Coronary artery (tissue), 2 donors: ENCODE data around the gene KCNIP3.

Experiments
- DNase-seq: peaks from one replicate; pipeline ENCODE4 v3.0.0-alpha.2; 2017; ENCODE audit warnings: low spot score
- H3K27ac ChIP-seq, 2 donors: fragments of 200-600 bp; sonication (generic); one replicate each; pipeline ENCODE4 v1.5.1; 2016 to 2019
- H3K4me3 ChIP-seq: fragments of 200-600 bp; sonication (generic); 2 replicates; pipeline ENCODE4 v1.5.1; 2016; ENCODE audit warnings: mild to moderate bottlenecking, moderate library complexity
- TF ChIP-seq, protein P1 (sequence below): fragments of 200-600 bp; sonication (generic); IDR thresholded peaks from one replicate; pipeline ENCODE4 v1.5.1; 2019; ENCODE audit warnings: antibody characterized with exemption

KCNIP3 gene

DNA sequence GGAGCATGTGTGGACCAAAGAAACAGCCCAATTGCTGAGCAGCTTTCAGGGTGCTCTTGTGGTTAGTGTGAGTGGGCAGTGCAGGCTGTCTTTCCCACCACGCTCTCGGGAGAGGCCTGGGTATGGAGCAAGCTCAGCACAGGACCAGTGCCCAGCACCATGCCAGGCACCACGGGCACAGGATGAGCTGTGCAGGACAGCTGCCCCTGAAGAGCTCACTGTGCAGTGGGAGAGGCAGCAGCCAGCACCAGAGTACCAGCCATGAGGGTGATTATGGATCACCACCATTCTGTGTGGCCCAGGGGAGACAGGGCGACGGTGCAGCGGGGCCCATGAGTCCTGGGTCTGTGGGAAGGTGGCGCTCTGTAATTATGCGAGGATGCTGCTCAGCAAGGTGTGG, 75.7 kb downstream of the KCNIP3 start:
- no peak overlapping the region for H3K27ac ChIP-seq
- peak; percentile 53 for DNase-seq
- H3K4me3 ChIP-seq: no peak overlapping the region
- TF ChIP-seq, protein P1, sequence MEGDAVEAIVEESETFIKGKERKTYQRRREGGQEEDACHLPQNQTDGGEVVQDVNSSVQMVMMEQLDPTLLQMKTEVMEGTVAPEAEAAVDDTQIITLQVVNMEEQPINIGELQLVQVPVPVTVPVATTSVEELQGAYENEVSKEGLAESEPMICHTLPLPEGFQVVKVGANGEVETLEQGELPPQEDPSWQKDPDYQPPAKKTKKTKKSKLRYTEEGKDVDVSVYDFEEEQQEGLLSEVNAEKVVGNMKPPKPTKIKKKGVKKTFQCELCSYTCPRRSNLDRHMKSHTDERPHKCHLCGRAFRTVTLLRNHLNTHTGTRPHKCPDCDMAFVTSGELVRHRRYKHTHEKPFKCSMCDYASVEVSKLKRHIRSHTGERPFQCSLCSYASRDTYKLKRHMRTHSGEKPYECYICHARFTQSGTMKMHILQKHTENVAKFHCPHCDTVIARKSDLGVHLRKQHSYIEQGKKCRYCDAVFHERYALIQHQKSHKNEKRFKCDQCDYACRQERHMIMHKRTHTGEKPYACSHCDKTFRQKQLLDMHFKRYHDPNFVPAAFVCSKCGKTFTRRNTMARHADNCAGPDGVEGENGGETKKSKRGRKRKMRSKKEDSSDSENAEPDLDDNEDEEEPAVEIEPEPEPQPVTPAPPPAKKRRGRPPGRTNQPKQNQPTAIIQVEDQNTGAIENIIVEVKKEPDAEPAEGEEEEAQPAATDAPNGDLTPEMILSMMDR: no peak

DNA sequence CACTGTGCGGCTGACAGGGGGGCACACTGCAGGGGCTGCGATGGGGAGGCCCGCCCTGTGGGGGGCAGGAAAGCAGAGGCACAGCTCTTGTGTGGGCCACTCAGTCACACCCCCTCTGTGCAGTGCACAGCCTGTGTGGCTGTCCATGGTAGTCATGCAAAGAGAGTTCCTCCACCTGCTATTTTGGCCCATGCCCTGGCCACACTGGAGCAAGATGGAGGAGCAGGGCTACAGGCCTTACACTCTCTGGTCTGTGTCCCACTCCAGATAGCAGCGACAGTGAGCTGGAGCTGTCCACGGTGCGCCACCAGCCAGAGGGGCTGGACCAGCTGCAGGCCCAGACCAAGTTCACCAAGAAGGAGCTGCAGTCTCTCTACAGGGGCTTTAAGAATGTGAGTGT, 76.9 kb downstream of the KCNIP3 start:
- DNase-seq: peak; percentile 50
- H3K27ac ChIP-seq: no peak overlapping the region
- no peak overlapping the region for H3K4me3 ChIP-seq
- TF ChIP-seq, protein P1: no peak

DNA sequence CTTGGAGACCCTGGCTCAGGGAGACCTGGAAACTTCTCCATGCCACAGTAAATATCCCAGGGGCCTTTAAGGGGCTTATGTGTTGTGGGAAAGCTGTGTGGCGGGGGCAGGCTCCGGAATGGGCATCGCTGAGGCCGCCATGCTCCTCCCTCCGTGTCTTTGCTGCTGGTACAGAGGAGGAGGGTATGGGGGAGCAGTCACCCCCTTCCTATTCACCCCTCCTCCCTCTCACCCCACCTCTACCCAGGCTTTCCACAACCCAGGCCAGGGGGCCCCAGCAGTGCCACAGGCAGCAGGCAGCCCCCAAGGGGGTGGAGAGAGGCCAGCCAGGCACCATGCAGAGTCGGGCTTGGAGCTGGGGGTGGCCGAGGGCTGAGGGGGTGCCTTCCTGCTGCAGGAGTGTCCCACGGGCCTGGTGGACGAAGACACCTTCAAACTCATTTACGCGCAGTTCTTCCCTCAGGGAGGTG, 77.3 kb downstream of the KCNIP3 start:
- Histone ChIP-seq H3K4me3 (no peak overlapping the region), H3K27ac (no peak overlapping the region)
- DNase-seq: peak; percentile 46
- TF ChIP-seq, protein P1: no peak

DNA sequence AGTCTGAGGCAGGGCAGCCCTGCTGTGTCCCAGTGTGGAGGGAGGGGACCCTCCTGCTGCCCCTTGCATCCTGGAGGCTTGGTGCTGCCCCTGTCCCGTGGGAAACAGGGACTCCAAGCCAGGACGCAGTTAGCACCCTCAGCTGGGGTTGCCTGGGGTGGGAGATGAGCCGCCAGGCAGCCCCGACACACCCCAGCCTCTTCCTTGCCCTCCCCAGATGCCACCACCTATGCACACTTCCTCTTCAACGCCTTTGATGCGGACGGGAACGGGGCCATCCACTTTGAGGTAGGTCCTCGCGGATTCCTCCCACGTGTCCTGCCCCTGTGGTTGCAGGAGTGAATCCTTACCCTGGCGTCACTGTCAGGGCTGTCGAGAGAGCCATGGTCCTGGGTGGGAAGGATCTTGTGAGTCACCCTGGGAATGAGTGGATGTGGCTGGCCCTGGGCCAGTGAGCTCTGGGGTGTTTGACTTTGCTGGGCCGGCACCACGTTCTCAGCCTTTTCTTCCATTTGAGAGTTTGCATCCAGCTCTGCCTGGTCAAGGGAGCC, 77.8 kb downstream of the KCNIP3 start:
- H3K4me3 ChIP-seq: no peak overlapping the region
- DNase-seq: no peak
- H3K27ac ChIP-seq: no peak overlapping the region
- TF ChIP-seq, protein P1: no peak

DNA sequence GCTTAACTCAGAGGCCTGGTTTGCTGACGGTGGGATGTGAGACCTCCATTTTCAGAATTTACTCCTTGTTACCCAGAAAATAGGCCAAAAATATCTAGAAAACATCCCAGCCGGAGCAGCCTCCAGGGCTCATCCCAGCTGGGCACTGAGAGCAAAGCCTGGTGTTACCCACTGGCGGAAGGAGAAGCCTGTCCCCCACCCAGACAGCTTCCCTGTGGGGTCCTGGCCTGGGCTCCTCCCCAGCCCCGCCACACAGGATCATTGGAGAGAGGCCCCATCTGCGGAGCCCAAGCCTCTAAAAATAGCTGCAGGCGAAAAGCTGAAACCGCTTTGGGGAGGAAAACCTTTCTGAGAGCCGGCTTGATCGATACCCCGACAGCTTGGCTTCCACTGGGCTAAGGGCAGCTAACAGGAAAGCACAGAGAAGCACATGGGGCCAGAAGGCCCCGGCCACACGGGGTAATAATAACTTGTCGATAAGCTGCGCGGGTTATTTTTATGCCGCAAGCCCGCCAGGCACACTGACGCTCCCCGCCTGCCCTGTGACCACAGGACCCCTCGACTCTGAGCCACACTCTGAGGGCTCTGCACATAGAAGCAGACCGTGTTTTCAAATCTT, 78.5 kb downstream of the KCNIP3 start:
- TF ChIP-seq, protein P1: no peak
- no peak overlapping the region for H3K27ac ChIP-seq
- DNase-seq: peak; percentile 64
- no peak overlapping the region for H3K4me3 ChIP-seq

DNA sequence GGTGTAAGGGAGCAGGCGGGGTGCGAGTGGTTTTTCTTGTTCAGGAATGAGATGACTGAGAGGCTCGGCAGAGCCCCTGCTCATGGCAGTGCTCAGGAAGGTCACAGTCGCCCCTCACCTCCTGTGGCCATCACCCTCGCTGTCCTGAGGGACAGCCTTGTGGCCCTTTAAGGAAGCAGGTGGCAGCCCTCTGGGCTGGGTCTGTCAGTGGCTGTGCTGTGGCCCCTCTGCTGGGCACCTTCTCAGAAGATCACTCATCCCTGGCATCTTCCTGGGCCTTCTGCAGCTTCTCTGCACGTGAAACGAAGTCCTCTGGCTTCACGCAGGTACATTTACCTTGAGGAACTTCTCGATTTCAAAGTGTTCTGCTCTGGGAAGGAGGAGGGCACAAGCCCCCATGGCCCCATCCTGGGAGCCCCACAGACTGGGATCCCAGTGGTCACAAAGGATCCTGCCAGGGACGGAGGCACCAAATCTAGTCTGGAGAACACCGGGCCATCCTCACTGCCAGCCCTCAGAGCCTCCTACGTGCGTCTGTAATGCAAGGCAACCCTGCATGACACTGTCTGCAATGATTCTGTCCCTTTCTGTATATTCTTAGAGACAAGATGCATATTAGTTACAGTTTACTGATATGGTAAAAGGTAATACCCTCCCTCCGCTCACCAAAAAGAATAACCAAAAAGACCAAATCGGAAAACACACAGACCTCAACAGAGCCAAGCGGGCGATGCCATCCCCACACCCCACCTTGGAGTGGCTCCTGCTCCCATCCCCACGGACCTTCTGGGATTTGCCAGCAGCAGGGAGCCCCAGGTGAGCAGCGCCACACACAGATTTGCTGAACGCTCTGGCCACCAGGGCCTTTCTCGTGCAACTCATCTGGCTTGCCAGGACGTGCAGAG, 79.4 kb downstream of the KCNIP3 start:
- H3K4me3 ChIP-seq: no peak overlapping the region
- DNase-seq: peak; percentile 49
- TF ChIP-seq, protein P1: no peak
- no peak overlapping the region for H3K27ac ChIP-seq
